GM21447 (cell line): ENCODE data around the gene CTRL.

Experiments used
- ATAC-seq: cut with Tn5 transposase; IDR thresholded peaks from one replicate; pipeline ENCODE4 v1.9.1; 2021; ENCODE audit not compliant: unreplicated experiment

CTRL gene

GRCh38 chr16:67892899-67893742 is 38.5 kb downstream of the CTRL start, which contains the start of gene PSKH1:
Gene PSKH1 (plus strand): TSS chr16:67893254. CDS start chr16:67908750, 15,496 bp downstream.
- ATAC-seq: peak; percentile 91

GRCh38 chr16:67892375-67892774 is 39.3 kb downstream of the CTRL start:
- no peak for ATAC-seq

- ATAC-seq: no peak
Measured at GRCh38 chr16:67888331-67888730, 43.3 kb downstream of the CTRL start.

GRCh38 chr16:67886387-67886786 is 45.3 kb downstream of the CTRL start:
- ATAC-seq: no peak

GRCh38 chr16:67885976-67886375 is 45.7 kb downstream of the CTRL start:
- no peak for ATAC-seq

GRCh38 chr16:67885545-67885944 is 46.1 kb downstream of the CTRL start:
- ATAC-seq: no peak

GRCh38 chr16:67884684-67885083 is 47.0 kb downstream of the CTRL start, which contains the start of gene NRN1L:
Gene NRN1L (plus strand): TSS chr16:67884885. CDS start chr16:67884904, 19 bp downstream.
- ATAC-seq: no peak

GRCh38 chr16:67883872-67884261 is 47.8 kb downstream of the CTRL start:
- ATAC-seq: no peak

- no peak for ATAC-seq
Measured at GRCh38 chr16:67883146-67883871, 48.4 kb downstream of the CTRL start.

GRCh38 chr16:67882374-67883145 is 49.1 kb downstream of the CTRL start:
- ATAC-seq: no peak

GRCh38 chr16:67881621-67882161 is 50.0 kb downstream of the CTRL start:
- no peak for ATAC-seq

- ATAC-seq: no peak
Measured at GRCh38 chr16:67880584-67880983, 51.1 kb downstream of the CTRL start.

GRCh38 chr16:67879936-67880335 is 51.7 kb downstream of the CTRL start:
- no peak for ATAC-seq
